HFF-Myc (cell line): Measurements from ENCODE around the gene ZDHHC9.

ENCODE experiments used
- DNase-seq: peaks from one replicate; pipeline ENCODE4 v3.0.0-alpha.2; 2011; ENCODE audit warnings: low read depth; ENCODE audit errors: extremely low read depth
- H3K4me3 ChIP-seq: replicated peaks from 2 replicates; pipeline ENCODE4 v1.5.1; 2011; ENCODE audit warnings: low read depth, mild to moderate bottlenecking, control low read depth, low read length
- TF ChIP-seq, protein P1 (sequence below): IDR thresholded peaks from 2 replicates; pipeline ENCODE4 v1.5.1; 2012; ENCODE audit warnings: mild to moderate bottlenecking, low read depth, low read length, control low read depth; ENCODE audit errors: missing control alignments

ZDHHC9 gene

DNA sequence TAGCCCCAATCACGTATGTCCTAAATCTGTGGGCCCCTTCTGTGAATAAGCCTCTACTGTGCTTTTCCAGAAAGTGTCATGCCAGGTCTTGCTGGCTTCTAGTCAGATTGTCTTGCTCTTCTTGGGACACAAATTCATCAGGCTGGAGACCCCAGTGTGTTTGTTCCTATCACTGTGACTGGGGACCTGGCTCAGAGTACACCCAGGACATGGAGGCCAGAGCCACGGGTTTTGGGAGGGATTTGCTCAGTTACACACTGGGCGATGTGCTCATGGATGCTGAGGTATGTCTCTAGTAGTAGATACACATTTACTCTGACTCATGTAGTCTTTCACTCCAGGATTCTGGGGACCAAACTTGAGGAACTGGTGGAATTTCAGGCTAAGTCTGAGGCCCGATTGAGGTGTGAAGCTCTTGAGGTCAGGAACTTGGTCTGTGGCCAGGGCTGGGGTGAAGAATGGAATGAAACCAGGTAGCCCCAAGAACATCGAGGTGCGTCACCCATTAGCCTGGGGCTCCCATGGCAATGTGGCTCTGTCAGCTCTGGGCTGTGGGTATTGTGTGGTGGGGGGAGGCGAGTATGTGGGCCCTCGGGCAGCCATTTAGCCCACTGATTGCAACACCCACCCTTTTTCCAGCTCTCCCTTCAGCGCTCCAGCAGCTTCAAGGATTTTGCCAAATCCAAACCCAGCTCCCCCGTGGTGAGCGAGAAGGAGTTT lies 56.2 kb downstream of the ZDHHC9 start:
- TF ChIP-seq, protein P1, sequence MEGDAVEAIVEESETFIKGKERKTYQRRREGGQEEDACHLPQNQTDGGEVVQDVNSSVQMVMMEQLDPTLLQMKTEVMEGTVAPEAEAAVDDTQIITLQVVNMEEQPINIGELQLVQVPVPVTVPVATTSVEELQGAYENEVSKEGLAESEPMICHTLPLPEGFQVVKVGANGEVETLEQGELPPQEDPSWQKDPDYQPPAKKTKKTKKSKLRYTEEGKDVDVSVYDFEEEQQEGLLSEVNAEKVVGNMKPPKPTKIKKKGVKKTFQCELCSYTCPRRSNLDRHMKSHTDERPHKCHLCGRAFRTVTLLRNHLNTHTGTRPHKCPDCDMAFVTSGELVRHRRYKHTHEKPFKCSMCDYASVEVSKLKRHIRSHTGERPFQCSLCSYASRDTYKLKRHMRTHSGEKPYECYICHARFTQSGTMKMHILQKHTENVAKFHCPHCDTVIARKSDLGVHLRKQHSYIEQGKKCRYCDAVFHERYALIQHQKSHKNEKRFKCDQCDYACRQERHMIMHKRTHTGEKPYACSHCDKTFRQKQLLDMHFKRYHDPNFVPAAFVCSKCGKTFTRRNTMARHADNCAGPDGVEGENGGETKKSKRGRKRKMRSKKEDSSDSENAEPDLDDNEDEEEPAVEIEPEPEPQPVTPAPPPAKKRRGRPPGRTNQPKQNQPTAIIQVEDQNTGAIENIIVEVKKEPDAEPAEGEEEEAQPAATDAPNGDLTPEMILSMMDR, result no peak
- no peak overlapping the region for H3K4me3 ChIP-seq
- DNase-seq, result no peak

DNA sequence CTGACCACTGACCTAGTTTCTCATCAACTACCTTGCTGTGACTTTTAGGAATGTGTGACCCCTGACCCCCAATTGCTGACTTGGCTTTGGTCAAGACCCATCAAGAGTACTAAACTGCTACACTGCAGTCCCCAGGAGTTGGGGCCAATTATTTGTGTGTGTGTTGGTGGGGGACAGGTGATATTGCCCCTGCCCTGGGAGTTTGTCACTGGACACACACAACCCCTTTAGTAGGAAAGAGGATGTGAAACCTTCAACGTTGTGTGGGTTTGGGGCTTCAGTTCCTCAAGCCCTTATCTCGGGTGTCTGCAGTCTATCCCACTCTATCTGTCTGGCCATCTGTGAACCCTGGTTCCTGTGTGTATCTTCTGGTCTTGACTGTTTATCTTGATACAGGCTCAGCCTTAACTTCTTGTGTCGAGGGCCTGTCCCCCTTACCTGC lies 57.5 kb downstream of the ZDHHC9 start:
- DNase-seq, result no peak
- H3K4me3 ChIP-seq, result no peak overlapping the region
- TF ChIP-seq, protein P1, result no peak

DNA sequence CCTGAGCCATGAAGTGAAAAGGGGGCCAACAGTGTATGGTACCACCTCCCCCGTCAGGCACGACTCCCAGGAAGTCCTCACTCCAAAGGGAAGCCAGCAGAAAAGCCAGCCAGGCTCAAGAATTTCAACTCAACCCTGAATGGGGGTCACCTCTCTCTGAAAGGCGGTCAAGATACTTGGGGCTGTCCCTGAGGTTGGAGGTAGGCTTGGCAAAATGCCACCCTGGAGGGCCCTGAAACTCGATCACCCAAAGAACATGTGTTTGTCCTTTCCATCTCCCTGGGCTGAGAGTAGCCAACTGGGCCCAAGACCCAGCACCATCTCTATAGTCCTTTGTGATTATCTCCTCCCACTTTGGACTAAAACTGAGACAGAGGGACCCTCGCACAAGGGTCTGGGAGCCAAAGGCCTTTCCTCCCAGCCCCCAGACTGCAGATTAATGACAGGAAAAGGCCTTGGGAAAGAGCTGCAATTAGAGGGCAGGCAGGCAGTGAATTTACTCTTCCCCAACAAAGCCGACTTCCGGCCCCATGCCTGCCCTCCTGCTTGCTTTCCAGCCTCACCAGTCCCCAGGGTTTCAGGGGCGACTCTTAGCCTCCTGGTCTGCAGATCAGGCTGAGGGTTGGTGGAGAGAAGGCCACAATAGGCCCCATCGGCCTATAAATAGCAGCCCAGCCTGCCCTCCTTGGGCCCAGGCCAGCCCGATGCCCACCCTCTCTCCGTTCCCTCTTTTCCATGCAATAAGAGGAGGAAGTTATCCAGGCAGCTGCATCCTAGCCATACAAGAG lies 58.3 kb downstream of the ZDHHC9 start:
- H3K4me3 ChIP-seq, result no peak overlapping the region
- no peak for DNase-seq
- TF ChIP-seq, protein P1, result no peak

DNA sequence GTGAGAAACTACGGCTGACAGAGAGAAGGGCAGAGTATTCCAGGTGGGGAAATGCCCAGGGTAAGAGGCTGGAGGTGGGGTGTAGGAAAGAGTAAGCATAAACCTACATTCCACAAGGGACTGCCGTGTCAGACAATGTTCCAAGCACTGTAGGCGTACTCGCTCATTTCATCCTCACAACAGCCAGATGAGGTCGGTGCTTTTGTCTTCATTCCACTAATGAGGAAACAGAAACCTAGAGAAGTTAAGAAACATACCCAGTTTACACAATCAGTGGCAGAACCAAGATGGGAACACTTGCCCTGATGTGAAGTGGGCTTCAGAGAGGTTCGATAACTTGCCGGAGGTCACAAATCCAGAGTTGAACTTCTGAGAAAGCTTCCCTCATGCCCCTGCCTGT lies 59.3 kb downstream of the ZDHHC9 start:
- TF ChIP-seq, protein P1, result no peak
- H3K4me3 ChIP-seq, result no peak overlapping the region

DNA sequence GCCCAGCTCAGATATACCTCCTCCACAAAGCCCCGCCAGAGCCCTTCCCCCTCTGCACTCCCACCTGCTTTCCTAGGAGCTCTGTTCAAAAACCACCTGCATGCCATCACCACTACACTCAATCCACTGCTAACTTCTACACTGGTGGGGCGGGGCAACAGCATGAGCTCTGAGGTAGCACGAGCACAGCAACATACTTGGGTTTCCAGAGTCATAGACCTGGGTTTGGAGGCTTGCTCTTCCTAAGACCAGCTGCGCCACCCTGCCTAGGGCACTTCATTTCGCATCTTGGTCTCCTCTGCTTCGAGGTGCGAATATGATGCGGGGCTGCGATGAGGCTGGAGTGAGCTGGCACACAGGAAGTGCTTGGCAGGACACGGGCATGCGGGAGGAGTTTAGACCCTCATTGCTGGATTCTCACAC lies 60.4 kb downstream of the ZDHHC9 start:
- H3K4me3 ChIP-seq, result no peak overlapping the region
- DNase-seq, result no peak
- TF ChIP-seq, protein P1, result no peak

More for the DNA sequence above, 59.3 kb downstream of the ZDHHC9 start:
- no peak for DNase-seq

DNA sequence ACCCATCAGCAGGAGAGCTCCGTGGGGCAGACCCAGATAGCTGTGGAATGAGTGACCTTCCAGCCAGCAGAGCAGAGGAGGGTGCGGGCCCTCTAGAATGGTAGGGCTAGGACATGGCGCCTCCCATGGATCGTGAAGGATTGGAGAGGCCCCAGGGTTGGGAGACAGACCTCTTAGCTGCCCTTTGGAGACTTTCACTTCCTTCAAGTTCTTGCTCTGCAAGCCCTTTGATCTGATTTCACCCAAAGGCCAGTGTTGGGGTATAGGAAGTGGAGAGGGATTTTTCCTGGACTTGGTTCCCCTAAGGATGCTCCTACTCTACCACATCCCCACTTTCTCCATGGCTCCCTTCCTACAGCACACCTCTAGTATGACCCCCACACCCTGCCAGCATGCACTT lies 61.0 kb downstream of the ZDHHC9 start:
- TF ChIP-seq, protein P1, result no peak
- H3K4me3 ChIP-seq, result no peak overlapping the region
- no peak for DNase-seq
